SJSA1 (cell line): ENCODE results near the gene PMFBP1. TPM values are rescaled to one million over a fixed set of nuclear protein-coding genes. Genes with fewer than 3 reads are reported as not detected.
A peak's percentile ranks its signal among the peaks of the same experiment; 100 is the strongest.

ENCODE experiments used
- DNase-seq, 2 experiments: peaks; one replicate each; pipeline ENCODE4 v3.0.0-alpha.2; 2015 to 2020; ENCODE audit warnings: low spot score in 2 of 2, low read depth in 1 of 2
- H3K27ac ChIP-seq: fragments of 250-450 bp; sonication (Bioruptor Pico); 2 replicates; pipeline ENCODE4 v1.5.1; 2020; ENCODE audit warnings: mild to moderate bottlenecking, moderate library complexity
- H3K27me3 ChIP-seq: fragments of 250-450 bp; sonication (Bioruptor Pico); replicated peaks from 2 replicates; pipeline ENCODE4 v1.5.1; 2020; ENCODE audit warnings: mild to moderate bottlenecking, moderate library complexity
- H3K36me3 ChIP-seq: fragments of 250-450 bp; sonication (Bioruptor Pico); 2 replicates; pipeline ENCODE4 v1.5.1; 2020; ENCODE audit warnings: mild to moderate bottlenecking
- H3K4me1 ChIP-seq: fragments of 250-450 bp; sonication (Bioruptor Pico); replicated peaks from 2 replicates; pipeline ENCODE4 v1.6.1; 2021; ENCODE audit warnings: mild to moderate bottlenecking
- H3K4me3 ChIP-seq: fragments of 250-450 bp; sonication (Bioruptor Pico); 2 replicates; pipeline ENCODE4 v1.5.1; 2020; ENCODE audit warnings: mild to moderate bottlenecking
- H3K9me3 ChIP-seq: fragments of 250-450 bp; sonication (Bioruptor Pico); replicated peaks from 2 replicates; pipeline ENCODE4 v1.5.1; 2020; ENCODE audit warnings: mild to moderate bottlenecking
- total RNA-seq: library from RNA; depleted of rRNA; stranded (reverse); fragments of >200 nt; shearing (Covaris generic); gene quantifications from 2 replicates; pipeline ENCODE4 v1.2.3, GENCODE V29; 2014

PMFBP1 gene
- total RNA-seq, 1 experiment from 2014 or later, result not detected

DNA sequence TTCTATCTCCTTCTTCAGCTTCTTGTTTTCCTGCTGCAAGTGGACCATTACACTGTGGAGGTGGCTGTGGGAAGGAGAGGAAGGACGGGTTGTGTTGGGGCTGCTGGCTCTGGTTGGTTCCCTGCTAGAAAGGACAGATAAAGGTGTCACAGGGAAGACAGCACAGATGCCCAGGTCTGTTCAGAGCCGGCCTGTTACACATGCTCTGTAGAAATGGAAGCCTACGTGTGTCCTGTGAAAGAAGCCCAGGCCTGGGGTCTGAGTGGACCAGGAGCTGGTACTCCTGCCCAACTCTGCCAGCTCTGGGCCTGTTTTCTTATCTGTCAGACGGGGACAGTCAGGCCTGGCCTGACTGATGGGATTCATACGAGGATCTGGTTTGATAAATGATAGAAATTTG is 51.9 kb downstream of the PMFBP1 start:
- H3K36me3 ChIP-seq, result no peaks in the 10 kb centered on the region
- no peak overlapping the region for H3K4me3 ChIP-seq
- peaks cover 5% of the 10 kb centered on the region; the same call in 1 of the 2 replicates for H3K4me1 ChIP-seq
- DNase-seq, result peak in 1 of 2 experiments; percentile 27
- no peaks in the 10 kb centered on the region for H3K27me3 ChIP-seq
- no peak overlapping the region for H3K27ac ChIP-seq
- H3K9me3 ChIP-seq, result 0 out of 2 replicates have a peak, but pooled peaks cover 2% of the 10 kb centered on the region

DNA sequence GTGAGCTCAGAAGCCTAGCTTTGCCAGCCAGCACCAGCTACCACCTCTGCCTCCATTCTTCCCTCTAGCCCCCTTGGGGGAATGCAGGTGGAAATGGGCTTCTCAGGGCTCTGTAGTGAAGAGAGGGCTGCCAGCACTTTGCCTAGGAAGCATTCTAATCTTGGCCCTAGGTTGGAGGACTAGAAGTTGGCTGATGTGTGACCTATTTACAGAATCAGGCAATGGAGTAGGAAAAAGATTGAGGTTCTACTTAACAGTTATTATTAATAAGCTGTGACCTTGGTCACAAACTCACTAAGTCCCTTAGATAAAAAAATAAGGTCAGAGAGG is 58.4 kb downstream of the PMFBP1 start:
- no peak overlapping the region for H3K4me3 ChIP-seq
- H3K27ac ChIP-seq, result no peak overlapping the region
- DNase-seq, result no peak
- H3K4me1 ChIP-seq, result no peaks in the 10 kb centered on the region
- no peaks in the 10 kb centered on the region for H3K27me3 ChIP-seq
- 0 out of 2 replicates have a peak, but pooled peaks cover 2% of the 10 kb centered on the region for H3K9me3 ChIP-seq
- peaks cover 40% of the 10 kb centered on the region for H3K36me3 ChIP-seq

DNA sequence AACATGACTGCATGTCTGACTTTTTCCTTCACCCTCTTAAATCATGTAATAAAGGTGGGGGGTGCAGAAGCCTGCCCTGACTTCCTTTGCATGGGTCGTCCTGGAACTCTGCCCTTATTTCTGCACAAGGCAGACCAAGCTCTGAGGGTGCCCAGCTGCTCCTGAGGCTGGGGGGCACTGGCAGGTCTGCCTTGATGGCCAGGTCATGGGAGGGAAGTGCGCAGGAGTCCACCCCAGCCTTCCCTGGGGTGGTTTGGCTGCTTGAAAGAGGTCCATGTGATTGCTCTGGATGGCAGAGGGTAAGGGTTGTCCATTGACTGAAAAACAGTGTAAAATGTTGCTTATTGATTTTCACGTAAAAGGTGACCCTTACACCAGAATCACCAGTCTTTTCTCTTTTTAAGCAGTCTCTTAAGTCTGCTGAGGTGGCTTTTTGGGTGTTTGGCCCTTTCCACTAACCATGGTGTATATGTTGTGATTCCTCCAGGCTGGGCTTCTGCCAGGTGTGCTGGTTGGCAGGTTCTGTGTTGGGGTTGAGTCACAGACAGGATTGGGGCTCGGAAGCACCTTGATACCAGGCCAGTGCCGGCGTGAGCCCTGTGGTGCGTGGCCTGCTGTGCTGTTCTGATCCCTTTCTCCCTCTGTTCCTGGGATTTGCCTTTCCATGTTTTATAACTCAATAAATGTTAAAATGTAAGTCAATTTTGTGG is 58.9 kb downstream of the PMFBP1 start:
- Histone ChIP-seq H3K9me3 (0 out of 2 replicates have a peak, but pooled peaks cover 2% of the 10 kb centered on the region), H3K27ac (no peak overlapping the region), H3K27me3 (no peaks in the 10 kb centered on the region), H3K36me3 (peaks cover 45% of the 10 kb centered on the region), H3K4me3 (no peak overlapping the region), H3K4me1 (no peaks in the 10 kb centered on the region)
- no peak for DNase-seq

DNA sequence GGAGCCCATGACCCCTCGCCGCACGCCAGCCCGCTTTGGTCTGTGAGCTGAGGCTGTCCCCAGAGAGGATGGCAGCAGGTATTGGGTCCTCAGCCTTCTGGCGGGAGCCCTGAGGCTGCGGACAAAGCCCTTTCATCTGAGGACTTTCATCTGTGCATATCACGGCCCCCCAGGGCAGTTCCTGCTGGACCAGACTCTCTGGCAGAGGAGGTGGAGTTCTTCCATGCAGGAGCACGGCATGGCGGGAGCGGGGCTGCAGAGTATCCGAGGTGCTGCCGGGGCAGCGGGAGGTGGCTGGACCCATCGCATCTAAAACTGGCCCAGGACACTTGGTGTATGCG is 59.5 kb downstream of the PMFBP1 start:
- Histone ChIP-seq H3K27ac (no peak overlapping the region), H3K9me3 (0 out of 2 replicates have a peak, but pooled peaks cover 2% of the 10 kb centered on the region), H3K36me3 (peaks cover 52% of the 10 kb centered on the region), H3K4me1 (no peaks in the 10 kb centered on the region), H3K27me3 (no peaks in the 10 kb centered on the region), H3K4me3 (no peak overlapping the region)
- DNase-seq, result no peak

DNA sequence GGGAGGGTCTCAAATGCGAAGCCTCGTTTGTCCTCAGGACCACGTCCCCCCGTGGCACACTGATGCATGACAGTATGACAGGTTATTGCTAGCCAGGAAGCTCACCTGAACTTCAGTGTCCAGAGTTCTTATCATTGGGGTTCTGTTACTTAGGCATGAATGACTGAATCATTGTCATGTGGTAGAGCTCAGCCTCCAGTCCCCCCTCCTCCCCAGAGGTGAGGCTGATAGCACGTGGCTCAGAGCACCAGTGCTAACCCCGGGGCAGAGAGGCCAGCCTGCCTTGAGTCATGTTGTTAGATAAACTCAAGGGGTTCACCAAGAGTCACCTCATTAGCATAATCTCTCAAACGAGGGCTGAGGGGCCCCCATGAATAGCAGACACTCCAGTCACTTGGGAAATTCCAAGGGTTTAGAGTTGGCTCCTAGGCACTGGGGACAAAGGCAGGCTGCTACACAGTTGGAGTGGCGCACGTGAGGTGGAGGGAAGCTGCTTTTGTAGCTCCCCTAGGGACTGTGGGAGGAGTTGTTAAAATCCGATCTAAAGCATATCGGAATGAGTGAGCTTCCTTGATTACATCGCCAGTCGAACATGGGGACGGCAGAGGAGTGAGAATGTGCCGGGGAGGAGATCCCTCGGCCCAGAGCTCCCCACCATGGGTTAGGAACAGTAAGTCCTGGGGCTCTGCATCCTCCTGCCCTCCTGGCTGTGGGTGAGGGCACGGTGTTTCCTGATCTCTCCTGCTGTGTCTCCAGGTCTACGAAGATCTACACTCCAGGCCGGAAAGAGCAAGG is 60.1 kb downstream of the PMFBP1 start:
- Histone ChIP-seq H3K36me3 (peaks cover 57% of the 10 kb centered on the region), H3K27ac (no peak overlapping the region), H3K4me1 (no peaks in the 10 kb centered on the region), H3K9me3 (0 out of 2 replicates have a peak, but pooled peaks cover 2% of the 10 kb centered on the region), H3K27me3 (no peaks in the 10 kb centered on the region), H3K4me3 (no peak overlapping the region)
- no peak for DNase-seq

DNA sequence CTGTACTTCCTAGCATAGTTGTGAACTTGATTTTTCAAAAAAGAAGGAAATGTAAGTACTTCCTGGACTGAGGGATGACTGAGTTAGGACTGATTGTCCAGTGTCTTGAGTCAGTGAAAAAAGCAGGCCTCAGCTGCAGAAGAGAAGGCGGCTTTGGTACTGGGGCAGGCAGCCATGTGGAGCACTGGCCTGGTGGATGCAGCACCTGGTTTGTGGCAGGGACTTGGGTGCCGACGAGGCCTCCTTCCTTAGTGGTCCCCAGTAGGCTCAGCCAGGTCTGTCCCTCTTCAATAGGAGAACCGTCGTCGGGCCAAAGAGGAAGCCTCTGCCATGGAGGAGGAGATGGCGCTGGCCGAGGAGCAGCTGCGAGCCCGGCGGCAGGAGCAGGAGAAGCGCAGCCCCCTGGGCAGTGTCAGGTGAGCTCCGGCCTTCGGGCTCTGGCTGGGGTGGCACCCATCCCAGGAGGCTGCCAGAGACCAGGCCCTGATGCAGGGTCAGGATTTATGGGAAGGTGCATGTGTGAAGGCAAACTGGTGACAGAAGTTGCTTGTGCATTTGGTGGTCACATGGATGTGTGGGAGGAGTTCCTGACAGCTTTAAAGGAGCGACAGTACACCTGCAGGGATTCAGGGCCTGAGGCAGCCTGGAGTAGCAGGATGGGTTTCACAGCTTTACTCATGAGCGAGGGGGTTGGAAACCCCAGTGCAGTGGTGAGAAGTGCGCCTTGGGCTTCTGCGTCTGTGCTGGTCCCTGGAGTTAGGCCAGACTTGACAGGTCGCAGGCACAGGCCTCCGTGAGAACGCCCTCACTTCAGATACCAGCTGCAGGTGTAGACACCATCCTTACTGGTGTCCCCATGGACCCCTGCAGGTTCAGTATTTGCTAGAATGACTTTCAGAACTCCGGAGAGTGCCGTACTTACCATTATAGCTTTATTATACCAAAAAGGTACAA is 61.0 kb downstream of the PMFBP1 start:
- no peak for DNase-seq
- H3K36me3 ChIP-seq, result peaks cover 67% of the 10 kb centered on the region
- H3K9me3 ChIP-seq, result 0 out of 2 replicates have a peak, but pooled peaks cover 2% of the 10 kb centered on the region
- no peak overlapping the region for H3K27ac ChIP-seq
- H3K27me3 ChIP-seq, result no peaks in the 10 kb centered on the region
- H3K4me1 ChIP-seq, result no peaks in the 10 kb centered on the region
- no peak overlapping the region for H3K4me3 ChIP-seq

DNA sequence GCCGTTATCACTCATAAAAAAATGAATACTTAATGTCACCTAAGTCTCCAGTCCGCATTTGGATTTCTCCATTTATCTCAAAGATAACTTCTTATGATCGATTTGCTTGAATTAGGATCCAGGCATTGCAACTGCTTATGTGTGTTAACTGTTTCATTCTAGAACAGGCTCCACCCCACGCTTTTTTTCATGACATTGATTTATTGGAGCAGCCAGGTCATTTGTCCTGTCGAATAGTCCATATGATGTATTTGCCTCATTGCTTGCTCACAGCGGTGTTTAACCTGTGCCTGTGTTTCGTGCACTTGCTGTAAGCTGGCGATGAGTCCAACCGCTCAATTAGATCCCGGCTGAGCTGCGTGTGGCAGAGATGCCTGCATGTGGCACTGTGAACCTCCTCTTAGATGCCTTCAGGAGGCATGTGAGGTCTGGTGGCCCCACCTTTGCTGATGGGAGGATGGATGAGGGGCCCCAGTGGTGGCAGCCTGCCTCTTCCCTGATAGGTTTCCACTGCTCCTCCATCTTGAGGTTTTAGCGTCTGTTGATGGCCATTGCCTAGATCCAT is 61.9 kb downstream of the PMFBP1 start:
- H3K27me3 ChIP-seq, result no peaks in the 10 kb centered on the region
- DNase-seq, result no peak
- H3K36me3 ChIP-seq, result peaks cover 75% of the 10 kb centered on the region
- no peaks in the 10 kb centered on the region for H3K4me1 ChIP-seq
- H3K9me3 ChIP-seq, result 0 out of 2 replicates have a peak, but pooled peaks cover 2% of the 10 kb centered on the region
- H3K4me3 ChIP-seq, result no peak overlapping the region
- no peak overlapping the region for H3K27ac ChIP-seq

DNA sequence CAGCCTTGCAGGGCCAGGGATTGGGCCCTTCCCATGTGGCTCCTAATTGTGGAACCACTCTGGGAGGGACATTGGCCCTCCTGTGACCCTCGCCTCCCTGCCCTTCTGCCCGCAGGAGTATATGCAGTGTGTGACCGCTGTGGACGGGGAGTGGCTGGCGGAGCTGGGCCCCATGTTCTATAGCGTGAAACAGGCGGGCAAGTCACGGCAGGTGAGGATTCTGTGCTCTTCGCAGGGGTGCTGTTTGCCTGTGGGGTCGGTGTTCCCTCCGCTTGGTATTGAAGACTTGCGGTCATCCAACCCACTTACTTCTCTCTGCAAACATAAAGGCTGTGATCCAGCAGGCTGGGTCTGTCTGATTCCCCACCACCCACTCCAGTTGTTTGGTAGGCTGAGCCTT is 62.7 kb downstream of the PMFBP1 start:
- DNase-seq, result no peak
- Histone ChIP-seq H3K36me3 (peaks cover 83% of the 10 kb centered on the region), H3K27ac (no peak overlapping the region)

DNA sequence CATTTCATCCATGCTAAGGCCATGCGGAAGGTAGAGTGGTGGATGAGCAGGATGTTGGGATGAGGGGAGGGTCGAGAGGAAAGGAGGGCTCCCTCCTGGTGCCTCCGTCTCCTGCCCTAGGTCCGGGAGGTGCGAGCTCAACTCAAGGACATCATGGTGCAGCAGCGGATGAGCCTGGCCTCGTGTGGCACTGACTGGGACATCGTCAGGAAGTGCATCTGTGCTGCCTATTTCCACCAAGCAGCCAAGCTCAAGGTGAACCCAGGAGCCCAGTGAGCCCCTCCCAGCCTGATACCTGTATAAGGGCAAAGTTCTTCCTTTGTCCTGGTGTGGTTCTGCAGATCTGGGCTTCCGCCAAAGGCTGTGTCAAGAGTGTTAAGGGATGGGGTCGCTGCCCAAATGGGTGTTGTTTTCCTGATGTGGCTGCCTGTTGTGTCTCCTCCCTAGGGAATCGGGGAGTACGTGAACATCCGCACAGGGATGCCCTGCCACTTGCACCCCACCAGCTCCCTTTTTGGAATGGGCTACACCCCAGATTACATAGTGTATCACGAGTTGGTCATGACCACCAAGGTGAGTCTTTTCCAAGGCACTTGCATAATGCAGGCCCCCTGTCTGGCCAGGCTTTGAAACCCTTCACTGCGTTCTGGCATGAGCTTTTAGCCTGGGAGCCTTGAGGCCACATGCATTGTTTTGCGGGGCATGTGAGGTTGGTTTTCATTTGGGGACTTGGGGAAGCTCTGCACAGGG is 63.4 kb downstream of the PMFBP1 start:
- Histone ChIP-seq H3K4me1 (no peaks in the 10 kb centered on the region), H3K4me3 (no peak overlapping the region), H3K36me3 (peaks cover 91% of the 10 kb centered on the region), H3K27ac (no peak overlapping the region), H3K9me3 (no peaks in the 10 kb centered on the region), H3K27me3 (no peaks in the 10 kb centered on the region)
- peak in 1 of 2 experiments; percentile 38 for DNase-seq

More for the DNA sequence above, 62.7 kb downstream of the PMFBP1 start:
- H3K27me3 ChIP-seq, result no peaks in the 10 kb centered on the region
- H3K4me1 ChIP-seq, result no peaks in the 10 kb centered on the region
- no peak overlapping the region for H3K4me3 ChIP-seq
- H3K9me3 ChIP-seq, result no peaks in the 10 kb centered on the region

DNA sequence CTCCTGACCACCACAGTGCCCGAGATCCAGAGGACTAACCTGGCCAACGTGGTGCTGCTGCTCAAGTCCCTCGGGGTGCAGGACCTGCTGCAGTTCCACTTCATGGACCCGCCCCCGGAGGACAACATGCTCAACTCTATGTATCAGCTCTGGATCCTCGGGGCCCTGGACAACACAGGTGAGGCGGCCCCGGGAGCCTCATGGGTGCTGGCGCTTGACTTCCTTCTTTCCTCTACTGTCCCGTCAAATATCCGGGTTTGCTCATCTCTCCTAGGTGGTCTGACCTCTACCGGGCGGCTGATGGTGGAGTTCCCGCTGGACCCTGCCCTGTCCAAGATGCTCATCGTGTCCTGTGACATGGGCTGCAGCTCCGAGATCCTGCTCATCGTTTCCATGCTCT is 64.6 kb downstream of the PMFBP1 start:
- Histone ChIP-seq H3K27me3 (no peaks in the 10 kb centered on the region), H3K4me3 (no peak overlapping the region), H3K9me3 (no peaks in the 10 kb centered on the region), H3K27ac (no peak overlapping the region), H3K4me1 (no peaks in the 10 kb centered on the region), H3K36me3 (peaks cover 100% of the 10 kb centered on the region)
- DNase-seq, result peak in 1 of 2 experiments; percentile 38

DNA sequence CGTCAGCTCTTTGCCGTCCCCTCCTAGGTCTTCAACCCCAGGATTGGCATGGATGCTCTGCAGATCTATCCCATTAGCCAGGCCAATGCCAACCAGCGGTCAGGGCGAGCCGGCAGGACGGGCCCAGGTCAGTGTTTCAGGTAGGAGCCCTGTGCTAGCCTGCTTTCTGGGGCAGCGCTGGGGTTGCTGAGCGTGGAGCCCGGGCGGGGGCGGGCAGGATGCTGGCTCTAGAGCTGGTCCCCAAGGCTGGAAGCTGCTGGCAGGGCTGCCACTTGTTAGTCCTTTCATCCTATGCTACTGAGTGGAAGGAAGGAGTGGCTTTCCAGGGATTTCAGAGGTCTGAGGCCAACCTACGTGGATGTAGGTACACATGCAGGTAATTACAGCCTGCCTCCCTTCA is 66.0 kb downstream of the PMFBP1 start:
- no peaks in the 10 kb centered on the region for H3K9me3 ChIP-seq
- no peak overlapping the region for H3K4me3 ChIP-seq
- H3K4me1 ChIP-seq, result no peaks in the 10 kb centered on the region
- H3K27me3 ChIP-seq, result no peaks in the 10 kb centered on the region
- H3K27ac ChIP-seq, result no peak overlapping the region
- peaks cover 100% of the 10 kb centered on the region for H3K36me3 ChIP-seq
- DNase-seq, result peak in 1 of 2 experiments; percentile 32

DNA sequence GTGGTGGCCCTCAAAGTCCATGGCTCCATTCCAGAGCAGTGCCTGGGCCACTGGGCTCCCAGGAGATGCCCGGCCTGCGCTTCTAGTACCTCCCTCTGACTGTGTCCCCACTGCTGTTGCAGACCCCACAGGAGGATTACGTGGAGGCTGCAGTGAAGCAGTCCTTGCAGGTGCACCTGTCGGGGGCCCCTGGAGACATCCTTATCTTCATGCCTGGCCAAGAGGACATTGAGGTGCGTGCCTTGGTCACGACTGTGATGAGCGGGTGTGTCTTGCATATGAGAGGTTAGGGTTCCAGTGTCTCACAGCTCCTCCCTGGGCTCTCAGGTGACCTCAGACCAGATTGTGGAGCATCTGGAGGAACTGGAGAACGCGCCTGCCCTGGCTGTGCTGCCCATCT is 67.0 kb downstream of the PMFBP1 start:
- H3K4me3 ChIP-seq, result no peak overlapping the region
- H3K36me3 ChIP-seq, result peaks cover 100% of the 10 kb centered on the region

DNA sequence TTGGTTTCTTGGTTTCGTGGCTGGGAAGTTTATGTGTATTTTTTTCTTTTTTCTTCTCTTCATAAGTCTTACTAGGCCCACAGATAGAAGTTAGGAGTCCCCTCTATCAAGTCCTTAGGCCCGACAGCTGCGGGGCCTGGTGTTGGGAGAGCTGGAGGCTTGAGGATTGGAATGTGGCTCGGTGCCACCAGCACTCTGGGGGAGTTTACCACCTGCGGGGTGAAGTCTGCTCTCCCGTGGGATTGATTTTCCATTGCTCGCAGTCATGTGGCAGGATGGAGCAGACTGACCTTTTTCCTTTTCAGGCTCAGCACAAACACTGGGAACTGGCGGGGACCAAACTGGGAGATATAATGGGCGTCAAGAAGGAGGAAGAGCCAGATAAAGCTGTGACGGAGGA is 70.8 kb downstream of the PMFBP1 start:
- H3K4me1 ChIP-seq, result no peaks in the 10 kb centered on the region
- no peak overlapping the region for H3K4me3 ChIP-seq
- H3K27ac ChIP-seq, result no peak overlapping the region
- no peaks in the 10 kb centered on the region for H3K9me3 ChIP-seq
- no peak for DNase-seq
- no peaks in the 10 kb centered on the region for H3K27me3 ChIP-seq
- peaks cover 100% of the 10 kb centered on the region for H3K36me3 ChIP-seq

More for the DNA sequence above, 67.0 kb downstream of the PMFBP1 start:
- Histone ChIP-seq H3K27ac (no peak overlapping the region), H3K27me3 (no peaks in the 10 kb centered on the region), H3K4me1 (no peaks in the 10 kb centered on the region), H3K9me3 (no peaks in the 10 kb centered on the region)
- DNase-seq, result peak in 1 of 2 experiments; percentile 24
